Measurements from ENCODE around the gene LRBA.

The LRBA gene

GRCh38 chr4:150593996-150594395 is 421.1 kb downstream of the LRBA start:
- peaks cover 6 to 10% of the 10 kb centered on the region in 2 donors for H3K36me3 ChIP-seq (ENCODE audit: control insufficient read depth in 2 of 2, insufficient read depth in 2 of 2, low read length in 2 of 2)
- no peaks in the 10 kb centered on the region for H3K9me3 ChIP-seq (ENCODE audit: control insufficient read depth in 2 of 2, low read length in 2 of 2)
- no peak overlapping the region for H3K27ac ChIP-seq (ENCODE audit: low read depth in 2 of 2, low read length in 2 of 2)
- H3K4me1 ChIP-seq (ENCODE audit: control insufficient read depth in 2 of 2, insufficient read depth in 2 of 2, low read length in 2 of 2): no peaks in the 10 kb centered on the region
- H3K27me3 ChIP-seq (ENCODE audit: control insufficient read depth in 2 of 2, insufficient read depth in 2 of 2, low read length in 2 of 2): no peaks in the 10 kb centered on the region
- no peak overlapping the region for H3K4me3 ChIP-seq (ENCODE audit: low read length in 2 of 2)
- H3K9ac ChIP-seq (ENCODE audit: low read depth in 1 of 2, low read length in 2 of 2): no peak overlapping the region

DNA sequence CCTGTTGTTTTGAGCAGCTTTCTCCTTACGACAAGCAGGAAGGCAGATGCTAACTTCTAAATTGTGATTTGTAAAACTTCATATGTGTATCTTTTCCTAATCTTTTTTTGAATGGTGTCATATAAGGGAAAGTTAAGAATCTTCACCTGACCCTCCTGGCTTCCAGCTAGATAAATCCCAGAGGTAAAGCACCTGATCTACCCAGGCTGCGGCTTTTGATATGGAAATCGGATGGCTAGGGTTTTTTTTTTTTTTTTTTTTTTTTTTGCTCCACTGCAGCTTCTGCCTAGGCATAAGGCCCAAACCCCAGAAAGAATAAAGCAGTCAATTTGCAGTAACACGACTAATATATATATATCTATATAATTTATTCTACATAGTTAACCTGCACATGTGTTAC is 423.2 kb downstream of the LRBA start:
- no peak overlapping the region for H3K9ac ChIP-seq (ENCODE audit: low read depth in 1 of 2, low read length in 2 of 2)
- H3K27me3 ChIP-seq (ENCODE audit: control insufficient read depth in 2 of 2, insufficient read depth in 2 of 2, low read length in 2 of 2): no peaks in the 10 kb centered on the region
- H3K4me1 ChIP-seq (ENCODE audit: control insufficient read depth in 2 of 2, insufficient read depth in 2 of 2, low read length in 2 of 2): no peaks in the 10 kb centered on the region
- H3K36me3 ChIP-seq (ENCODE audit: control insufficient read depth in 2 of 2, insufficient read depth in 2 of 2, low read length in 2 of 2): peaks cover 0 to 5% of the 10 kb centered on the region in 2 donors
- no peaks in the 10 kb centered on the region for H3K9me3 ChIP-seq (ENCODE audit: control insufficient read depth in 2 of 2, low read length in 2 of 2)
- H3K4me3 ChIP-seq (ENCODE audit: low read length in 2 of 2): peak overlapping the region in 1 of 2 donors; percentile 9
- H3K27ac ChIP-seq (ENCODE audit: low read depth in 2 of 2, low read length in 2 of 2): peak overlapping the region; percentile 53 to 55

GRCh38 chr4:150591406-150591805 is 423.7 kb downstream of the LRBA start:
- peak overlapping the region; percentile 53 to 55 for H3K27ac ChIP-seq (ENCODE audit: low read depth in 2 of 2, low read length in 2 of 2)
- H3K4me3 ChIP-seq (ENCODE audit: low read length in 2 of 2): peak overlapping the region in 1 of 2 donors; percentile 9
- H3K9ac ChIP-seq (ENCODE audit: low read depth in 1 of 2, low read length in 2 of 2): no peak overlapping the region
- no peaks in the 10 kb centered on the region for H3K9me3 ChIP-seq (ENCODE audit: control insufficient read depth in 2 of 2, low read length in 2 of 2)
- H3K4me1 ChIP-seq (ENCODE audit: control insufficient read depth in 2 of 2, insufficient read depth in 2 of 2, low read length in 2 of 2): no peaks in the 10 kb centered on the region
- peaks cover 0 to 5% of the 10 kb centered on the region in 2 donors for H3K36me3 ChIP-seq (ENCODE audit: control insufficient read depth in 2 of 2, insufficient read depth in 2 of 2, low read length in 2 of 2)
- no peaks in the 10 kb centered on the region for H3K27me3 ChIP-seq (ENCODE audit: control insufficient read depth in 2 of 2, insufficient read depth in 2 of 2, low read length in 2 of 2)

DNA sequence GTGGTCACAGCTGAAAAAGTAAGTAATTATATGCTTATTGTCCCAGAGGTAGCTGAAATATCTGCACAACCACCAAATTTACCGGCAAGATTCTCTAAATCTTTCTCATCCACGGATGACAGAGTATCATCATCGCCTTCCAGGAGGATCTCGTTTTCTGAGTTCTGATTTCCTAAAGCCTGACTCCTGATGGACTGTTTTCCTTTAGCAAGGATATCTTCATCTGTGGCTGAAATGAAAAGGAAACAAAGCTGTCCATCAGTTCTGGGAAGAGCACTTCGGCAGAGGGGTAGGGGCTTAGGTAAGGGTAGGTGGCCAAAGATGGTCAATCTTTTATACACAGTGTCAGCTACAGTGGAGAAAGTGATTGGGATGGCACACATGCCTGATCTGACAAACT is 424.5 kb downstream of the LRBA start:
- Histone ChIP-seq H3K9me3 (ENCODE audit: control insufficient read depth in 2 of 2, low read length in 2 of 2) (no peaks in the 10 kb centered on the region), H3K4me3 (ENCODE audit: low read length in 2 of 2) (no peak overlapping the region), H3K4me1 (ENCODE audit: control insufficient read depth in 2 of 2, insufficient read depth in 2 of 2, low read length in 2 of 2) (no peaks in the 10 kb centered on the region), H3K36me3 (ENCODE audit: control insufficient read depth in 2 of 2, insufficient read depth in 2 of 2, low read length in 2 of 2) (peaks cover 0 to 5% of the 10 kb centered on the region in 2 donors), H3K27me3 (ENCODE audit: control insufficient read depth in 2 of 2, insufficient read depth in 2 of 2, low read length in 2 of 2) (no peaks in the 10 kb centered on the region), H3K9ac (ENCODE audit: low read depth in 1 of 2, low read length in 2 of 2) (no peak overlapping the region), H3K27ac (ENCODE audit: low read depth in 2 of 2, low read length in 2 of 2) (peak overlapping the region; percentile 53 to 56)

DNA sequence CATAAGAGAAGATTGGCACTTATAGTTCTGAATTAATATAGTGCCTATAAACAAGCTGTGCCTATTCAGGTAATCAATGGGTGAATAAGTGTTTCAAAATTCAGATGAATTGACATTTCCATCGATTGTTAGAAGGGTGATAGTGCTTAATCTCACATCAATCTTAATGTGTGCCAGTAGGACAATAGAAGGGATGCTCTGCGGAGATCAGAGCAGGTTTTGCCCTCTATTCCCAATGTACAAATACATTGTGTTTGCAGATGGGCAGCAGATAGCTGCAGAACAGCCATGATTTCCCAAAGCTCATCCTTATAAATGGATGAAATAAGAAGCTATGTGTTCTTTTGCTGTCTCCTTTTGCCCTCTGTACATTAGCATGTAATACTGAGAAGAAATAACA is 425.9 kb downstream of the LRBA start:
- H3K9me3 ChIP-seq (ENCODE audit: control insufficient read depth in 2 of 2, low read length in 2 of 2): no peaks in the 10 kb centered on the region
- no peak overlapping the region for H3K9ac ChIP-seq (ENCODE audit: low read depth in 1 of 2, low read length in 2 of 2)
- H3K27me3 ChIP-seq (ENCODE audit: control insufficient read depth in 2 of 2, insufficient read depth in 2 of 2, low read length in 2 of 2): no peaks in the 10 kb centered on the region
- H3K4me3 ChIP-seq (ENCODE audit: low read length in 2 of 2): peak overlapping the region; percentile 13 to 33
- H3K4me1 ChIP-seq (ENCODE audit: control insufficient read depth in 2 of 2, insufficient read depth in 2 of 2, low read length in 2 of 2): no peaks in the 10 kb centered on the region
- peak overlapping the region in 1 of 2 donors; percentile 7 for H3K27ac ChIP-seq (ENCODE audit: low read depth in 2 of 2, low read length in 2 of 2)
- peaks cover 0 to 5% of the 10 kb centered on the region in 2 donors for H3K36me3 ChIP-seq (ENCODE audit: control insufficient read depth in 2 of 2, insufficient read depth in 2 of 2, low read length in 2 of 2)

DNA sequence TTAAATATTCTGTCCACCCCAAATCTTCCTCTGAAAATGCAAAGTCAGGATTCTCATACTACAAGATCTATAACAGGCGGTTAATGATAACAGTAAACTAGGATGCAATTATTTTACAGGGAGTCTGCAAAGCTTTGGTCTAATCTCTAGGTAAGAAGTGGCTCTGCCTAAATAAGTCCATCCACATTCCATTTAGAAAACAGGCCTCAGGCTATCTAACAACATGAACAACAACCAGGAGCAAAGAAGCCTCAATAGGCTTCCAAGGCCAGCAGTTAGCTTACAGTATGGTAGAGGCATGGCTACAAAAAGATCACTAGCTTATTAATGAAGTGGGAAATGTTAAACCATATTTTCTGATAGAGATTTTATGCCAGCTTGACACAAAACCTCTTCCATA is 426.8 kb downstream of the LRBA start:
- H3K9ac ChIP-seq (ENCODE audit: low read depth in 1 of 2, low read length in 2 of 2): no peak overlapping the region
- peaks cover 4 to 11% of the 10 kb centered on the region in 2 donors for H3K36me3 ChIP-seq (ENCODE audit: control insufficient read depth in 2 of 2, insufficient read depth in 2 of 2, low read length in 2 of 2)
- H3K4me1 ChIP-seq (ENCODE audit: control insufficient read depth in 2 of 2, insufficient read depth in 2 of 2, low read length in 2 of 2): no peaks in the 10 kb centered on the region

GRCh38 chr4:150586162-150586810 is 428.8 kb downstream of the LRBA start:
- Histone ChIP-seq H3K4me3 (ENCODE audit: low read length in 2 of 2) (peak overlapping the region; percentile 21 to 59), H3K9me3 (ENCODE audit: control insufficient read depth in 2 of 2, low read length in 2 of 2) (no peaks in the 10 kb centered on the region), H3K9ac (ENCODE audit: low read depth in 1 of 2, low read length in 2 of 2) (no peak overlapping the region), H3K27me3 (ENCODE audit: control insufficient read depth in 2 of 2, insufficient read depth in 2 of 2, low read length in 2 of 2) (no peaks in the 10 kb centered on the region), H3K4me1 (ENCODE audit: control insufficient read depth in 2 of 2, insufficient read depth in 2 of 2, low read length in 2 of 2) (no peaks in the 10 kb centered on the region), H3K36me3 (ENCODE audit: control insufficient read depth in 2 of 2, insufficient read depth in 2 of 2, low read length in 2 of 2) (peaks cover 9 to 18% of the 10 kb centered on the region in 2 donors), H3K27ac (ENCODE audit: low read depth in 2 of 2, low read length in 2 of 2) (no peak overlapping the region)

More for the DNA sequence above, 426.8 kb downstream of the LRBA start:
- Histone ChIP-seq H3K9me3 (ENCODE audit: control insufficient read depth in 2 of 2, low read length in 2 of 2) (no peaks in the 10 kb centered on the region), H3K27ac (ENCODE audit: low read depth in 2 of 2, low read length in 2 of 2) (peak overlapping the region in 1 of 2 donors; percentile 18), H3K27me3 (ENCODE audit: control insufficient read depth in 2 of 2, insufficient read depth in 2 of 2, low read length in 2 of 2) (no peaks in the 10 kb centered on the region), H3K4me3 (ENCODE audit: low read length in 2 of 2) (peak overlapping the region in 1 of 2 donors; percentile 56)

GRCh38 chr4:150585611-150586010 is 429.5 kb downstream of the LRBA start:
- Histone ChIP-seq H3K4me1 (ENCODE audit: control insufficient read depth in 2 of 2, insufficient read depth in 2 of 2, low read length in 2 of 2) (no peaks in the 10 kb centered on the region), H3K27ac (ENCODE audit: low read depth in 2 of 2, low read length in 2 of 2) (no peak overlapping the region), H3K36me3 (ENCODE audit: control insufficient read depth in 2 of 2, insufficient read depth in 2 of 2, low read length in 2 of 2) (peaks cover 9 to 18% of the 10 kb centered on the region in 2 donors), H3K4me3 (ENCODE audit: low read length in 2 of 2) (peak overlapping the region; percentile 21 to 59), H3K27me3 (ENCODE audit: control insufficient read depth in 2 of 2, insufficient read depth in 2 of 2, low read length in 2 of 2) (no peaks in the 10 kb centered on the region), H3K9me3 (ENCODE audit: control insufficient read depth in 2 of 2, low read length in 2 of 2) (no peaks in the 10 kb centered on the region), H3K9ac (ENCODE audit: low read depth in 1 of 2, low read length in 2 of 2) (no peak overlapping the region)

DNA sequence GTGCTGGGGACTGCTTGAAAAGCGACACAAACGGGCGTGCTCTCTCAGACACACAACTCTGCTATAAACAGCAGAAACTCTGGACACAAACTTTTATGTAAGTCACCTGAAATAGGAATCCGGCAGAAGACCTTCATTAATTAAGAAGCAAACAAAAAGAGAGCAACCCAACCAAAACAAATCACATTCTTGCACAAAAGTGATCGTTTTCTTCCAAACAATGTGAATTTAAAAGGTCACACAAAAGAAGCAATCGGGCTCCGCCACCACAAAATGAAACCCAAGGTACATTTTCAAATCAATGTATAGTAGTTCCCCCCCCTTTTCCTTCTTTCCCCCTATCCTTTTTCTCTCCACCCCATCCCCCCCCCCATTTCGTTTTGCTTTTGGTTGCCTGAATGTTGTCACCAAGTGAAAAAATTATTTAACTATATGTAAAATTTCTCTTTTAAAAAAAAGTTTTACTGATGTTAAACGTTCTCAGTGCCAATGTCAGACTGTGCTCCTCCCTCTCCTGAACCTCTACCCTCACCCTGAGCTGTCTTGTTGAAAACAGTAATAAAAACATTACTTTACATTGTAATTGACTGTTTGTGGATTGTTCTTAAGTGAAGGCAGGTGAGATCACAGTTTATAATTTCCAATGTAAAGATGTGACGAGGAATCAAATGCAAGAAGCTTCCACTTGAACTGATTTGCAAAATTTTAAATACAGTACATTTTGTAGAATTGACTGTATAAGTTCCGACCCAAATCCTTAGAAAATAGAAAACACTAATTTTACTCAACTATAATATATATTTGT is 430.8 kb downstream of the LRBA start:
- Histone ChIP-seq H3K9ac (ENCODE audit: low read depth in 1 of 2, low read length in 2 of 2) (peak overlapping the region; percentile 57 to 67), H3K9me3 (ENCODE audit: control insufficient read depth in 2 of 2, low read length in 2 of 2) (no peaks in the 10 kb centered on the region), H3K4me1 (ENCODE audit: control insufficient read depth in 2 of 2, insufficient read depth in 2 of 2, low read length in 2 of 2) (no peaks in the 10 kb centered on the region), H3K4me3 (ENCODE audit: low read length in 2 of 2) (peak overlapping the region; percentile 58 to 59), H3K27me3 (ENCODE audit: control insufficient read depth in 2 of 2, insufficient read depth in 2 of 2, low read length in 2 of 2) (no peaks in the 10 kb centered on the region), H3K27ac (ENCODE audit: low read depth in 2 of 2, low read length in 2 of 2) (peak overlapping the region; percentile 69 to 80), H3K36me3 (ENCODE audit: control insufficient read depth in 2 of 2, insufficient read depth in 2 of 2, low read length in 2 of 2) (peaks cover 9 to 15% of the 10 kb centered on the region in 2 donors)
